Liver (tissue), 3 donors: Measurements from ENCODE around the gene DEGS1.

Experiments
- CTCF ChIP-seq: fragments of 150-350 bp; IDR thresholded peaks from 2 replicates; pipeline ENCODE4 v1.5.1; 2017; ENCODE audit warnings: improper control_type of control experiment, low read depth, low read length; ENCODE audit not compliant: missing input control
- EGR1 ChIP-seq, 2 donors: IDR thresholded peaks; 2 replicates each; pipeline ENCODE4 v1.6.1; 2016 to 2018; ENCODE audit warnings: antibody characterized with exemption in 2 of 2, low read depth in 2 of 2
- FOXA1 ChIP-seq: IDR thresholded peaks from 2 replicates; pipeline ENCODE4 v1.6.1; 2016; ENCODE audit warnings: antibody characterized with exemption
- FOXA2 ChIP-seq: IDR thresholded peaks from 2 replicates; pipeline ENCODE4 v1.6.1; 2016; ENCODE audit warnings: antibody characterized with exemption
- GABPA ChIP-seq, 2 donors: IDR thresholded peaks in 1 of 2; conservative IDR thresholded peaks in 1 of 2; 2 replicates each; pipeline ENCODE4 v1.6.1; 2016; ENCODE audit warnings: antibody characterized with exemption in 2 of 2, mild to moderate bottlenecking in 1 of 2, moderate library complexity in 1 of 2
- JUND ChIP-seq, 2 donors: IDR thresholded peaks; 2 replicates each; pipeline ENCODE4 v1.6.1; 2016; ENCODE audit warnings: antibody characterized with exemption in 2 of 2
- MAX ChIP-seq: IDR thresholded peaks from 2 replicates; pipeline ENCODE4 v1.6.1; 2016; ENCODE audit warnings: antibody characterized with exemption
- RAD21 ChIP-seq, 2 donors: IDR thresholded peaks; 2 replicates each; pipeline ENCODE4 v1.6.1; 2016; ENCODE audit warnings: antibody characterized with exemption in 2 of 2, mild to moderate bottlenecking in 2 of 2
- REST ChIP-seq: IDR thresholded peaks from 2 replicates; pipeline ENCODE4 v1.6.1; 2016; ENCODE audit warnings: antibody characterized with exemption, mild to moderate bottlenecking
- RXRA ChIP-seq, 2 donors: IDR thresholded peaks; 2 replicates each; pipeline ENCODE4 v1.6.1; 2017 to 2018; ENCODE audit warnings: antibody characterized with exemption in 2 of 2, mild to moderate bottlenecking in 1 of 2
- SP1 ChIP-seq: IDR thresholded peaks from 2 replicates; pipeline ENCODE4 v1.6.1; 2018; ENCODE audit warnings: antibody characterized with exemption, mild to moderate bottlenecking
- TAF1 ChIP-seq: conservative IDR thresholded peaks from 2 replicates; pipeline ENCODE4 v1.6.1; 2016; ENCODE audit warnings: antibody characterized with exemption, mild to moderate bottlenecking
- YY1 ChIP-seq: IDR thresholded peaks from 2 replicates; pipeline ENCODE4 v1.6.1; 2016; ENCODE audit warnings: antibody characterized with exemption, mild to moderate bottlenecking
- donor health status: healthy.
- donor health status: healthy.

- TF ChIP-seq MAX (no peak), CTCF (no peak), JUND (IDR thresholded peaks at IDR 0.05) (no peak), FOXA1 (no peak), REST (no peak), EGR1 (IDR thresholded peaks at IDR 0.05; ENCODE audit: low read depth in 2 of 2) (no peak), YY1 (no peak), FOXA2 (no peak), RAD21 (IDR thresholded peaks at IDR 0.05) (no peak), GABPA (IDR thresholded peaks at IDR 0.05 in 1 of 2, conservative IDR thresholded peaks at IDR 0.05 in 1 of 2) (no peak), RXRA (IDR thresholded peaks at IDR 0.05) (no peak), TAF1 (no peak), SP1 (no peak)
These were observed 16.6 kb downstream of the DEGS1 start for GRCh38 chr1:224199679-224200078.
